Colonic mucosa (tissue), 4 donors: Measurements from ENCODE around the gene FAM117B. TPM values are rescaled to one million over a fixed set of nuclear protein-coding genes. Genes with fewer than 3 reads are reported as not detected.
A peak's percentile ranks its signal among the peaks of the same experiment; 100 is the strongest.

ENCODE experiments used
- DNase-seq: peaks from one replicate; pipeline ENCODE4 v3.0.0-alpha.2; 2020
- H3K27ac ChIP-seq: fragments of 200-600 bp; one replicate; pipeline ENCODE4 v1.8.0; 2021
- H3K27me3 ChIP-seq: fragments of 200-600 bp; one replicate; pipeline ENCODE4 v1.8.0; 2021
- H3K36me3 ChIP-seq: fragments of 200-600 bp; one replicate; pipeline ENCODE4 v1.8.0; 2021
- H3K4me1 ChIP-seq: fragments of 200-600 bp; one replicate; pipeline ENCODE4 v1.8.0; 2021; ENCODE audit warnings: mild to moderate bottlenecking
- H3K4me3 ChIP-seq: fragments of 200-600 bp; one replicate; pipeline ENCODE4 v1.8.0; 2021
- H3K9ac ChIP-seq, 2 donors: one replicate each; pipeline ENCODE4 v1.7.0; 2013; ENCODE audit warnings: control low read depth in 2 of 2, low read depth in 2 of 2, low read length in 2 of 2
- H3K9me3 ChIP-seq: fragments of 200-600 bp; one replicate; pipeline ENCODE4 v1.8.0; 2021
- CTCF ChIP-seq: fragments of 200-600 bp; IDR thresholded peaks from one replicate; pipeline ENCODE4 v1.8.0; 2022; ENCODE audit warnings: antibody characterized with exemption, mild to moderate bottlenecking
- intact Hi-C: fragments of 100-400 bp; cut with DNase I; formaldehyde crosslinking; loops from one replicate; pipeline ENCODE4 v1.14.1; 2022
- total RNA-seq, 2 donors: library from RNA; stranded (reverse); fragmentation: NEBNext Ultra II Directional in 1 of 2; extraction: Animal tissue kit (Norgen Biotek cat#: 25700) in 1 of 2; gene quantifications; one replicate each; pipeline ENCODE4 v1.2.1, GENCODE V29; 2021
- donor health status: healthy.
- donor health status: DM: no; HTN: no; CAD: no.
- donor health status: DM: no; HTN: no; CAD: no.

FAM117B gene
- total RNA-seq, 2 donors from 2014 or later = 16.3 to 20.1 TPM

- TF ChIP-seq CTCF = no peak
- DNase-seq = no peak
- H3K36me3 ChIP-seq = no peaks in the 10 kb centered on the region
- no peak overlapping the region for H3K4me3 ChIP-seq
- no peaks in the 10 kb centered on the region for H3K4me1 ChIP-seq
- H3K9me3 ChIP-seq = no peaks in the 10 kb centered on the region
- no peaks in the 10 kb centered on the region for H3K27me3 ChIP-seq
- intact Hi-C loops = no loop called here
- H3K27ac ChIP-seq = no peak overlapping the region
- H3K9ac ChIP-seq = no peak overlapping the region
These were observed 45.2 kb downstream of the FAM117B start for GRCh38 chr2:202679980-202680379.

- Histone ChIP-seq H3K36me3 (no peaks in the 10 kb centered on the region), H3K4me3 (no peak overlapping the region), H3K4me1 (no peaks in the 10 kb centered on the region), H3K27me3 (no peaks in the 10 kb centered on the region), H3K9ac (no peak overlapping the region), H3K9me3 (no peaks in the 10 kb centered on the region), H3K27ac (no peak overlapping the region)
- TF ChIP-seq CTCF = no peak
- intact Hi-C loops = no loop called here
- DNase-seq = no peak
These were observed 45.7 kb downstream of the FAM117B start for GRCh38 chr2:202680512-202680911.

- Histone ChIP-seq H3K4me1 (no peaks in the 10 kb centered on the region), H3K27ac (no peak overlapping the region), H3K9me3 (no peaks in the 10 kb centered on the region), H3K4me3 (no peak overlapping the region), H3K9ac (no peak overlapping the region), H3K27me3 (no peaks in the 10 kb centered on the region), H3K36me3 (no peaks in the 10 kb centered on the region)
- peak; percentile 23 for DNase-seq
- intact Hi-C loops = no loop called here
- no peak for TF ChIP-seq CTCF
These were observed 47.0 kb downstream of the FAM117B start for GRCh38 chr2:202681688-202682205.

- DNase-seq = no peak
- no peak for TF ChIP-seq CTCF
- Histone ChIP-seq H3K4me3 (no peak overlapping the region), H3K9ac (no peak overlapping the region), H3K27me3 (no peaks in the 10 kb centered on the region), H3K36me3 (no peaks in the 10 kb centered on the region), H3K9me3 (no peaks in the 10 kb centered on the region), H3K27ac (no peak overlapping the region), H3K4me1 (no peaks in the 10 kb centered on the region)
- intact Hi-C loops = no loop called here
These were observed 47.5 kb downstream of the FAM117B start for GRCh38 chr2:202682274-202682673.

- H3K4me3 ChIP-seq = no peak overlapping the region
- H3K9me3 ChIP-seq = no peaks in the 10 kb centered on the region
- no peak for DNase-seq
- TF ChIP-seq CTCF = no peak
- H3K9ac ChIP-seq = no peak overlapping the region
- H3K4me1 ChIP-seq = no peaks in the 10 kb centered on the region
- H3K27ac ChIP-seq = no peak overlapping the region
- H3K36me3 ChIP-seq = no peaks in the 10 kb centered on the region
- no peaks in the 10 kb centered on the region for H3K27me3 ChIP-seq
- intact Hi-C loops = no loop called here
These were observed 52.5 kb downstream of the FAM117B start for GRCh38 chr2:202687276-202687675.
